KOPT-K1 (cell line): ENCODE measurements around the gene OTOG.
"Not testable (repeated sequence)": the region's sequence is repeated elsewhere in the genome, so short reads cannot be mapped to it uniquely, and the experiment has no call there.

ENCODE experiments used
- H3K27ac ChIP-seq: fragments of 200-600 bp; sonication (generic); 2 replicates; pipeline ENCODE4 v1.5.1; 2016; ENCODE audit warnings: antibody characterized with exemption, mild to moderate bottlenecking, low read depth, low read length; ENCODE audit not compliant: poor library complexity, severe bottlenecking
- H3K36me3 ChIP-seq: fragments of 200-600 bp; sonication (generic); 2 replicates; pipeline ENCODE4 v1.5.1; 2017; ENCODE audit warnings: antibody characterized with exemption, mild to moderate bottlenecking, low read length, moderate library complexity; ENCODE audit not compliant: insufficient read depth
- H3K9me3 ChIP-seq: fragments of 200-600 bp; sonication (generic); 2 replicates; pipeline ENCODE4 v1.5.1; 2017; ENCODE audit warnings: antibody characterized with exemption, low read length, mild to moderate bottlenecking; ENCODE audit not compliant: insufficient read depth, poor library complexity, severe bottlenecking

OTOG gene

DNA sequence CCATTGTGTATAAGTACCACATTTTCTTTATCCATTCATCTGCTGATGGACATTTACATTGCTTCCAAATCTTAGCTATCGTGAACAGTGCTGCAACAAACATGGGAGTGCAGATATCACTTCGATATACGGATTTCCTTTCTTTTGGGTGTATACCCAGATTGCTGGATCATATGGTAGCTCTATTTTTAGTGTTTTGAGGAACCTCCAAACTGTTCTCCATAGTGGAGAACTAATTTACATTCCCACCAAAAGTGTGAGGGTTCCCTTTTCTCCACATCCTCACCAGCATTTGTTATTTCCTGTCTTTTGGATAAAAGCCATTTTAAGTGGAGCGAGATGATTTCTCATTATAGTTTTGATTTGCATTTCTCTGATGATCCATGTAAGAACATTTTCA lies 75.7 kb downstream of the OTOG start:
- not testable (repeated sequence) for H3K27ac ChIP-seq, H3K36me3 ChIP-seq
- H3K9me3 ChIP-seq, result peaks cover 24% of the 10 kb centered on the region

DNA sequence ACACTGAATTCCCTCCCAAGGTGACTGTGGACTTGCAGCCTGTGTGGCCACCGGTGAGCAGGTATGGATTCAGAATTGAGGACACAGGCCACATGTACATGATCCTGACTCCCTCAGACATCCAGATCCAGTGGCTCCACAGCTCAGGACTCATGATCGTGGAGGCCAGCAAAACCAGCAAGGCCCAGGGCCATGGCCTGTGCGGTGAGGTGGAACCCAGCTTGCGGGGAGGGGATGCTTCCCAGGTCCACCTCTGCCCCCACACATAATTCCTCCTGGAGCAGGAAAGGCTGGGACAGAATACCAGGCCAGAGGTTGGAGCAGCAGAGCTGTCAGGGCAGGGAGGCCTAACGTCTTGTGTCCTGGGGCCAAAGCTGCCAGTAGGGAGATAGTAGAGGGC lies 82.1 kb downstream of the OTOG start:
- no peaks in the 10 kb centered on the region for H3K9me3 ChIP-seq
- H3K36me3 ChIP-seq, result no peaks in the 10 kb centered on the region
- H3K27ac ChIP-seq, result no peak overlapping the region

DNA sequence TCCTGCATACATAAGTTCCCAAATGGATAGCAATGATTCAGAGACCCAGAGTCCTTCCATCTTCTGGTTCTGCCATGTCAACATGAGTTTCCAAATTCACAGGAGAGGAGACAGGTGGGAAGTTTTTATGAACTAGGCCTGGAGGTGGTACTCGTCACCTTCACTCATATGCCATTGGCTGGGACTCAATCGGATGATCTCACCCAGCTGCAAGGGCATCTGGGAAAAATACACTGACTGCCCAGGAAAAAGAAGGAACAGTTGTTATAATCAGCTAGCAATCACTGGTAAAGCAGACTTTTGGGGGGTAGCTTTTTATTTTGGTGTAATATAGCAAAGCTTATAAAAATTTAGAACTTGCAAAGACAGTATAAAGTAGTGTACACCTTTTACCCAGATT lies 83.9 kb downstream of the OTOG start:
- no peak overlapping the region for H3K27ac ChIP-seq
- no peaks in the 10 kb centered on the region for H3K36me3 ChIP-seq
- no peaks in the 10 kb centered on the region for H3K9me3 ChIP-seq

DNA sequence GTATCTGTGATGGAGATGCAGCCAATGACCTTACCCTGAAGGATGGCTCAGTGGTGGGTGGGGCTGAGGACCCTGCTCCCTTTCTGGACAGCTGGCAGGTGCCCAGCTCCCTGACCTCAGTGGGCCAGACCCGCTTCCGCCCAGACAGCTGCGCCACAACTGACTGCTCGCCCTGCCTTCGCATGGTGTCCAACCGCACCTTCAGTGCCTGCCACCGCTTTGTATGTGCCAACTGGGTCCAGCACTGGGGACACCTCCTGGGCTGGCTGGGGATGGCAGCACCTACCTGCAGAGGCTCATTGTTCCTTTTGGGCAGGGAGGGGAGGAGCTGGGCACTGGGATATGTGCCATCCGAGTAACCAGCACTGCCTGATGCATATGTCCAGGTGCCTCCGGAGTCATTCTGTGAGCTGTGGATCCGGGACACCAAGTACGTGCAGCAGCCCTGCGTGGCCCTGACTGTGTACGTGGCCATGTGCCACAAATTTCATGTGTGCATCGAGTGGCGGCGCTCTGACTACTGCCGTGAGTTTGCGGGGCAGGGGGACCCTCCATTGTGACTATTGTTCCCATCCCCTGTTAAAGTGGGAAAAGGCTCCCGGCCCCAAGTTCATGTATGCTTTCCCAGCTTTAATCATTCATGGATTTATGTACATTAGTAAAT lies 84.8 kb downstream of the OTOG start:
- Histone ChIP-seq H3K27ac (no peak overlapping the region), H3K9me3 (no peaks in the 10 kb centered on the region), H3K36me3 (no peaks in the 10 kb centered on the region)

GRCh38 chr11:17633279-17633986 lies 86.4 kb downstream of the OTOG start:
- H3K27ac ChIP-seq, result no peak overlapping the region
- H3K36me3 ChIP-seq, result no peaks in the 10 kb centered on the region
- no peaks in the 10 kb centered on the region for H3K9me3 ChIP-seq

GRCh38 chr11:17633987-17634775 lies 87.1 kb downstream of the OTOG start:
- Histone ChIP-seq H3K36me3 (no peaks in the 10 kb centered on the region), H3K27ac (no peak overlapping the region)

DNA sequence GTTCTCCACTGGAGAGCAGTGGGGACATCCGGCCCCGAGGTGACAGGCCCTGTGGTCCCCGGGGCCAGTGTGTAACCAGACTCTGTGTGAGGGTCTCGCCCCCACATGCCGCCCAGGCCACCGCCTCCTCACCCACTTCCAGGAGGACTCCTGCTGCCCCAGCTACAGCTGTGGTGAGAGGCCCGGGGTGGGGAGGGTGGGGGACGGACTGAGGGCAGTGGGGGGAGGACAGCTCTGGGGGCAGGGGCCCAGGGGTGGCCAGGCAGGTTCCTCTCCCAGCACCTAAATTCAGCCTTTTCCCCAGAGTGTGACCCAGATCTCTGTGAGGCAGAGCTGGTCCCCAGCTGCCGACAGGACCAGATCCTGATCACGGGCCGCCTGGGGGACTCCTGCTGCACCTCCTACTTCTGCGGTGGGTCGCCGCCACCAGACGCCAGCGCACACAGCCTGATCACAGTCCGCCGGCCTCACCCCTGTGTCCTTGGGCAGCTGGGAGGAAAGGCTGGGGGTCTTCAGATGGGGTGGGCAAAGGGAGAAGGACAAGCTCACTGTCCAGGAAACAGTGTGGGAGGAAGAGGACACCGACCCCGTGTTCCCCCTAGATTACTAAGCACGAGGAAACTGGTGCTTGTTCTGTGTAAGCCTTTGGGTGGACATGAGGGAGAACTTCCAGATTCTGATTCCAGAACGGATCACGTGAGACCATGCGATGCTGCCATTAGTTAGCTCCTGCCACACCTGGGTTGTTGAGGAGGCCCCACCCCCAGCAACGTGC lies 87.9 kb downstream of the OTOG start:
- H3K36me3 ChIP-seq, result no peaks in the 10 kb centered on the region
- H3K9me3 ChIP-seq, result no peaks in the 10 kb centered on the region
- H3K27ac ChIP-seq, result no peak overlapping the region

More at GRCh38 chr11:17633987-17634775, 87.1 kb downstream of the OTOG start:
- no peaks in the 10 kb centered on the region for H3K9me3 ChIP-seq

- no peak overlapping the region for H3K27ac ChIP-seq
- no peaks in the 10 kb centered on the region for H3K36me3 ChIP-seq
- no peaks in the 10 kb centered on the region for H3K9me3 ChIP-seq
These were observed 88.5 kb downstream of the OTOG start for GRCh38 chr11:17635551-17635938.

GRCh38 chr11:17636721-17637120 lies 89.7 kb downstream of the OTOG start:
- Histone ChIP-seq H3K9me3 (no peaks in the 10 kb centered on the region), H3K36me3 (no peaks in the 10 kb centered on the region), H3K27ac (no peak overlapping the region)

GRCh38 chr11:17637901-17638300 lies 90.8 kb downstream of the OTOG start:
- H3K27ac ChIP-seq, result no peak overlapping the region
- H3K9me3 ChIP-seq, result no peaks in the 10 kb centered on the region
- H3K36me3 ChIP-seq, result no peaks in the 10 kb centered on the region

- H3K27ac ChIP-seq, result no peak overlapping the region
- H3K9me3 ChIP-seq, result no peaks in the 10 kb centered on the region
- no peaks in the 10 kb centered on the region for H3K36me3 ChIP-seq
These were observed 91.3 kb downstream of the OTOG start for GRCh38 chr11:17638311-17638710.

DNA sequence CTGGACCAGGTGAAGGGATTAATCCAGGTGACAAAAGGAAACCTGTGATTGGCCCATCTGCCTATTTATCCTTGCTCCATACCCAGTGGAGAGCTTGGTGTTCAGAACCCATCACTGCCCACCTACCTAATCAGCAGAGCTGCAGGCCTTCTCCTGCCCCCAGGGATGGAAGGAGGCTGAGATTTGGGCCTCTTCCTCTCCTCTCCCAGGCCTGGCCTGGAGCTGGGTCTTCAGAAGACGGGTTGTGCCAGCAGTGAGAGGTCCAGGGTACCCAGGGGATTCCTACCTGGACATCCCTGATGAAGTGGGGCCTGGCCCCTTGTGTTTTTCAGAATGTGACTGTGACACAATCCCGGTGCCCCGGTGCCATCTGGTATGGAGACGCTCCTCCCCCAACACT lies 92.0 kb downstream of the OTOG start:
- H3K27ac ChIP-seq, result no peak overlapping the region
- H3K36me3 ChIP-seq, result no peaks in the 10 kb centered on the region
- H3K9me3 ChIP-seq, result no peaks in the 10 kb centered on the region

DNA sequence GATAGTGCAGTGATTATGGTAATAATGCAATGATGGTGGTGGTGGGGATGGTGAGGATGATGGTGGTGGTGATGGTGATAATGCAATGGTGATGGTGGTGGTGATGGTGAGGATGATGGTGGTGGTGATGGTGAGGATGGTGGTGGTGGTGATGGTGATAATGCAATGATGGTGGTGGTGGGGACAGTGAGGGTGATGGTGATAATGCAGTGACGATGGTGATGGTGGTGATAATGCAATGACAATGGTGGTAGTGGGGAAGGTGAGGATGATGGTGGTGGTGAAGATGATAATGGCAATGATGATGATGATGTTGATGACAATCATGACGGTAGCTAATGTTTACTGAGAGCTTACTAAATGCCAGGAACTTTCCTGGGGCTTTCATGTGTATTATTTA lies 92.7 kb downstream of the OTOG start:
- Histone ChIP-seq H3K27ac (no peak overlapping the region), H3K9me3 (no peaks in the 10 kb centered on the region), H3K36me3 (no peaks in the 10 kb centered on the region)

DNA sequence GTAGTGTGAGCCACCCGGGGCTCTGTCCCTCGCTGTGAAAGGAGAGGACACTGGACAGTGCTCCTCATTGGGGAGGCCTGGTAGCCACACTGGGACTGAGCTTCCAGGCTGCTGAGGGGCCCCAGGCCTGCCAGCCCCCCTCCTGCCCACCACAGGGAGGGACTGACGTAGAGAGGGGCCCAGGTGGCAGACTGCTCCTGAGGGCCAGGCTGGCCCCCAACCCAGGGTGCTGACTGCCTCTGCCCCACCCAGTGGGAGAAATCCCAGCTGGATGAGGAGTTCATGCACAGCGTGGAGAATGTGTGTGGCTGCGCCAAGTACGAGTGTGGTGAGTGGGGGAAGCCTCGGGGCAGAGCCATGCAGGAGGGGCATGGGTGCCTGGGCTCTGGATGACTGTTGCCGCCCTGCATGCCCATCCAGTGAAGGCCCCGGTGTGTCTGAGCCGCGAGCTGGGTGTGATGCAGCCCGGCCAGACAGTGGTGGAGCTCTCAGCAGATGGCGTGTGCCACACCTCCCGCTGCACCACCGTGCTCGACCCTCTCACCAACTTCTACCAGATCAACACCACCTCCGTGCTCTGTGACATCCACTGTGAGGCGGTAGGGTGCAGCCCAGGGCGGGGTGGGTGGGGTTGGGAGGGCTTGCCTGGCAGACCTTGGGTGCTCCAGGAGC lies 93.6 kb downstream of the OTOG start:
- Histone ChIP-seq H3K27ac (no peak overlapping the region), H3K9me3 (no peaks in the 10 kb centered on the region), H3K36me3 (no peaks in the 10 kb centered on the region)
